Measurements from ENCODE around the gene RORB. TPM values are rescaled to one million over a fixed set of nuclear protein-coding genes. Genes with fewer than 3 reads are reported as not detected.
A peak's percentile ranks its signal among the peaks of the same experiment; 100 is the strongest.

RORB gene
- total RNA-seq, 1 donor from 2014 or later, result 0.11 TPM

- Mint-ChIP-seq H3K9me3 (ENCODE audit: unreplicated experiment) (no peaks in the 10 kb centered on the region), H3K27me3 (ENCODE audit: low read depth, unreplicated experiment) (peaks cover 3% of the 10 kb centered on the region), H3K4me1 (ENCODE audit: low read depth, unreplicated experiment) (peaks cover 3% of the 10 kb centered on the region), H3K27ac (ENCODE audit: unreplicated experiment) (no peak overlapping the region), H3K36me3 (ENCODE audit: low read depth, unreplicated experiment) (no peaks in the 10 kb centered on the region), H3K4me3 (ENCODE audit: unreplicated experiment) (no peak overlapping the region)
- no peak overlapping the region for H3K27ac ChIP-seq (ENCODE audit: low read depth, low read length)
- H3K27me3 ChIP-seq (ENCODE audit: insufficient read depth, low read length), result no peaks in the 10 kb centered on the region
- H3K79me2 ChIP-seq (ENCODE audit: insufficient read depth, low read length), result no peaks in the 10 kb centered on the region
- H2AFZ ChIP-seq (ENCODE audit: low read depth, low read length), result peak overlapping the region; percentile 43
- no peaks in the 10 kb centered on the region for H4K20me1 ChIP-seq (ENCODE audit: insufficient read depth, low read length)
- peak overlapping the region; percentile 55 for H3K4me2 ChIP-seq (ENCODE audit: low read length)
- DNase-seq (ENCODE audit: low read depth) (peak; percentile 60), FAIRE-seq (no peak)
- no peaks in the 10 kb centered on the region for H3K36me3 ChIP-seq (ENCODE audit: insufficient read depth, low read length)
- peaks cover 7% of the 10 kb centered on the region for H3K4me1 ChIP-seq (ENCODE audit: insufficient read depth, low read length)
- H3K9me3 ChIP-seq (ENCODE audit: insufficient read depth, low read depth, low read length), result no peaks in the 10 kb centered on the region
- TF ChIP-seq CTCF (IDR thresholded peaks at IDR 0.05; ENCODE audit: insufficient read depth, low read depth, low read length) (no peak), EZH2 (IDR thresholded peaks at IDR 0.05; ENCODE audit: insufficient read depth, low read length) (no peak)
- H3K9ac ChIP-seq (ENCODE audit: low read length), result no peak overlapping the region
- H3K4me3 ChIP-seq (ENCODE audit: insufficient read depth, low read depth, low read length), result no peak overlapping the region
Observed at GRCh38 chr9:74573640-74574191, 76.6 kb downstream of the RORB start.

- H3K4me2 ChIP-seq (ENCODE audit: low read length), result no peak overlapping the region
- H3K79me2 ChIP-seq (ENCODE audit: insufficient read depth, low read length), result no peaks in the 10 kb centered on the region
- DNase-seq (ENCODE audit: low read depth), result no peak
- no peak overlapping the region for H3K9ac ChIP-seq (ENCODE audit: low read length)
- FAIRE-seq, result no peak
- peaks cover 3% of the 10 kb centered on the region for H3K27me3 Mint-ChIP-seq (ENCODE audit: low read depth, unreplicated experiment)
- TF ChIP-seq EZH2 (IDR thresholded peaks at IDR 0.05; ENCODE audit: insufficient read depth, low read length) (no peak), CTCF (IDR thresholded peaks at IDR 0.05; ENCODE audit: insufficient read depth, low read depth, low read length) (no peak)
- peaks cover 3% of the 10 kb centered on the region for H3K4me1 Mint-ChIP-seq (ENCODE audit: low read depth, unreplicated experiment)
- H3K27ac ChIP-seq (ENCODE audit: low read depth, low read length), result no peak overlapping the region
- H3K4me1 ChIP-seq (ENCODE audit: insufficient read depth, low read length), result peaks cover 7% of the 10 kb centered on the region
- H3K9me3 ChIP-seq (ENCODE audit: insufficient read depth, low read depth, low read length), result no peaks in the 10 kb centered on the region
- no peaks in the 10 kb centered on the region for H4K20me1 ChIP-seq (ENCODE audit: insufficient read depth, low read length)
- no peaks in the 10 kb centered on the region for H3K36me3 ChIP-seq (ENCODE audit: insufficient read depth, low read length)
- H3K4me3 Mint-ChIP-seq (ENCODE audit: unreplicated experiment), result no peak overlapping the region
- no peak overlapping the region for H2AFZ ChIP-seq (ENCODE audit: low read depth, low read length)
- H3K27me3 ChIP-seq (ENCODE audit: insufficient read depth, low read length), result no peaks in the 10 kb centered on the region
- no peaks in the 10 kb centered on the region for H3K36me3 Mint-ChIP-seq (ENCODE audit: low read depth, unreplicated experiment)
- no peak overlapping the region for H3K27ac Mint-ChIP-seq (ENCODE audit: unreplicated experiment)
- no peaks in the 10 kb centered on the region for H3K9me3 Mint-ChIP-seq (ENCODE audit: unreplicated experiment)
- H3K4me3 ChIP-seq (ENCODE audit: insufficient read depth, low read depth, low read length), result no peak overlapping the region
Observed at GRCh38 chr9:74576176-74576575, 79.0 kb downstream of the RORB start.

- no peak for DNase-seq (ENCODE audit: low read depth)
- TF ChIP-seq CTCF (IDR thresholded peaks at IDR 0.05; ENCODE audit: insufficient read depth, low read depth, low read length) (peak; percentile 26), EZH2 (IDR thresholded peaks at IDR 0.05; ENCODE audit: insufficient read depth, low read length) (no peak)
- H3K36me3 Mint-ChIP-seq (ENCODE audit: low read depth, unreplicated experiment), result no peaks in the 10 kb centered on the region
- H3K4me1 Mint-ChIP-seq (ENCODE audit: low read depth, unreplicated experiment), result peaks cover 3% of the 10 kb centered on the region
- H3K9me3 Mint-ChIP-seq (ENCODE audit: unreplicated experiment), result no peaks in the 10 kb centered on the region
- no peak for FAIRE-seq
- H3K4me3 ChIP-seq (ENCODE audit: insufficient read depth, low read depth, low read length), result no peak overlapping the region
- no peaks in the 10 kb centered on the region for H3K36me3 ChIP-seq (ENCODE audit: insufficient read depth, low read length)
- no peak overlapping the region for H3K9ac ChIP-seq (ENCODE audit: low read length)
- peaks cover 3% of the 10 kb centered on the region for H3K27me3 Mint-ChIP-seq (ENCODE audit: low read depth, unreplicated experiment)
- no peak overlapping the region for H3K27ac Mint-ChIP-seq (ENCODE audit: unreplicated experiment)
- no peak overlapping the region for H2AFZ ChIP-seq (ENCODE audit: low read depth, low read length)
- H3K27me3 ChIP-seq (ENCODE audit: insufficient read depth, low read length), result no peaks in the 10 kb centered on the region
- H4K20me1 ChIP-seq (ENCODE audit: insufficient read depth, low read length), result no peaks in the 10 kb centered on the region
- no peak overlapping the region for H3K27ac ChIP-seq (ENCODE audit: low read depth, low read length)
- H3K4me1 ChIP-seq (ENCODE audit: insufficient read depth, low read length), result peaks cover 7% of the 10 kb centered on the region
- H3K4me2 ChIP-seq (ENCODE audit: low read length), result no peak overlapping the region
- H3K79me2 ChIP-seq (ENCODE audit: insufficient read depth, low read length), result no peaks in the 10 kb centered on the region
- H3K9me3 ChIP-seq (ENCODE audit: insufficient read depth, low read depth, low read length), result no peaks in the 10 kb centered on the region
- H3K4me3 Mint-ChIP-seq (ENCODE audit: unreplicated experiment), result no peak overlapping the region
Observed at GRCh38 chr9:74577956-74578355, 80.8 kb downstream of the RORB start.

Measured in astrocyte (in vitro differentiated cells and primary cell).